8988T (cell line): ENCODE measurements around the gene LCN6.
"Not testable (repeated sequence)": the region's sequence is repeated elsewhere in the genome, so short reads cannot be mapped to it uniquely, and the experiment has no call there.

Experiments
- DNase-seq: peaks from one replicate; pipeline ENCODE4 v3.0.0; 2011

The LCN6 gene

DNA sequence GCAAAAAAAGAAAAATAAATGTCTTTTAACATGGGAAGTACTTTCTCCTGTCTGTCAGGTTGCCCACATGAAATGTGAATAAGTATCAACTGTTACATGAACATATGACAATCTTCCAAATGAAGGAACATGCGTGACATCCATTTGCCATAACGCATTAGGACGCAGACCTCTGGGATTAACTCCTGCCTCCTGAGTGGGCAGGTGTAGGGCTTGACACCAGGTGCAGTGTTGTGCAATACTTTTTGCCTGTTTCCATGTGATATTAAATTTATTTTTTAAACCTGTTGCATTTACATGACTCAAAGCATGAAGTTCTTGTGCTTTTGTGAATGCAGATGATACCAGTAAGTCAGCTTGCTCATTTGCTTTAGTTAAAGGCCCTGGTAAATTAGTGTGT, 34.1 kb upstream of the LCN6 start:
- DNase-seq, result no peak

DNA sequence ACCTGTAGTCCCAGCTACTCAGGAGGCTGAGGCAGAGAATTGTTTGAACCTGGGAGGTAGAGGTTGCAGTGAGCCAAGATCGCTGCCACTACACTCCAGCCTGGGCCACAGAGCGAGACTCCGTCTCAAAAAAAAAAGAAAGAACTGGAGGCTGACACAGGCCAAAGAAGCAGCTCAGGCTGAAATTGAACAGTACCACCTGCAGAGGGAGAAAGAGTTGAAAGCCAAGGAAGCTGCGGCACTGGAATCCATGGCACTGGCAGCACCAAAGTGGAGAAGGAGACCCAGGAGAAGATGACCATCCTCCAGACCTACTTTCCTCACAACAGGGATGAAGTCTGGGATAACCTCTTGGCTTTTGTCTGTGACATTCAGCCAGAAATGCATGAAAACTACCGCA, 31.5 kb upstream of the LCN6 start:
- no peak for DNase-seq

DNA sequence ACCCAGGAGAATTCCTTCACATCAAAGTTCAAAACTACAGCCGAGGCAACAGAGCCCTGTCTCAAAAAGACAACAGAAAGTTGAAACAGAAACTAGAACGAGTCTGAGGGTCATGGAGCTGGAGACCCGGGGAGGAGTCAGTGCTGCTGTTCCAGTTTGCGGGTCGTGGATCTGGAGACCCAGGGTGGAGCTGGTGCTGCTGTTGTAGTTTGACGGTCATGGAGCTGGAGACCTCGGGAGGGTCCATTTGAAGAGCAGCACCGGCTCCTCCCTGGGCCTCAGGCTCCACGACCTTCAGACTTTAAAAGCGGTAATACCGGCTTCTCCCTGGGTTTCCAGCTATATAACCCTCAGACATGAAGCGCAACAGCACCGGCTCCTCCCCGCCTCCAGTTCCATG, 29.0 kb upstream of the LCN6 start:
- no peak for DNase-seq

DNA sequence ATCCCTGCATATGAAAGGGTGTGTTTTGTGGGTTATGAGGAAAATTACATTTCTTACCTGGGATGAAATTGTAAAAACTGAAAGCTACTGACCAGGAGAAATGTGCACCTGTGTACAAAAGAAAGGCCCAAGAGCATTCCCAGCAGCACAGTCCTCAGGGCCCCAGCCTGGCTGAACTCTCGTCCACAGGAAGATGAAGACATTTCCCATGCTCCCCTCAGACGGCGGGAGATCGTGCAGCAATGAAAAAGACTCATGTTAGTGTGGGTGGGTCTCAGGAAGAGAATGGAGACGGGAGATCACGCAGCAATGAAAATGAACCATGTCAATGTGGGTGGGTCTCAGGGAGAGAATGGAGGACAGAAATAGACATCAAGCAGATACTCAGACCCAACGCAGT, 28.6 kb upstream of the LCN6 start:
- no peak for DNase-seq

DNA sequence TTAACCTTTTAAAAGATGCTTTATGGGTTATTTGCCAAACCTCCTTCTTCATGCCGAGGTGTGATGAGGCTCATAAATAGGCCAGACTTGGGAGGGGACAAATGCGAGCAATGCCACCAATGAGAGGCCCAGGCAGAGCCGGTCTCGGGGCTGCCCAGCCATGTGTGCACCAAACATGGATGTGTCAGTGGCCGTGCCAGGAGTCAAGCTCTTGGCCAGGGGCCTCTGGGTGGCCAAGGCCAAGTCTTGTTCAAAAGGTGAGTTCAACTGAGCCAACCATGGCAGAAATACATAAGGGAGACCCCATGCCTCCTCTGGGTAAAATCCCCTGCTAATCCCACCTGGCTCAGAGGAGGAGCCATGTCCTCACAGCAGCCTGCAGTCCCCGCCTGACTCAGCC, 26.9 kb upstream of the LCN6 start:
- no peak for DNase-seq

DNA sequence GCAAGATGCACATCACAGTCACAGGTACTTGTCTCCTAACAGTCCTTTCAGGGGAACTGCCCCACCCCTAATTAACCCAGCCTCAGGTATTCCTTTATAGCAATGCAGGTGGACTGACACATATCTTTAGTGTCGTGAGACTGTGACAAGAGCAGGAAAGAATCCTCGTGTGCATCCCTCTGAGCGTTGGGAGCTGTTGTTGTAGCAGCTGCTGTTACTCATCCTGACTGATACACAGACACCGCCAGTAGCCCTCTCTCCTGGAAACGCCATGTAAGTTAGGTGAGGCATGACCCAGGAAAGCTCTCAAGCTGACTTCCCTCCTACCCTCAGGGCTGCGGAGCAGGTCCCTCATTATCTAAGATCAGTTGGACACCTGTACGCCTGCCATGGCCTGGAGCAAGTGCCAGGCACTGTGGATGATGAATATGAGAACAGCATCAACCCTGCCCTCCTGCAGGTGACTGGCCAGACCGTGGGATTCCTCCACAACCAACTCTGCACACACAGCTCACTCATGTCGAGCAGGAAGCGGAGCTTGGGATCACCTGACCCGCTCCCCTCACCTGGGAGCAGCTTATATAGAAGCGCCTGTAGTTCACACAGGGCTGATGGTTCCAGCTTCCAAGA, 26.2 kb upstream of the LCN6 start:
- DNase-seq, result no peak

DNA sequence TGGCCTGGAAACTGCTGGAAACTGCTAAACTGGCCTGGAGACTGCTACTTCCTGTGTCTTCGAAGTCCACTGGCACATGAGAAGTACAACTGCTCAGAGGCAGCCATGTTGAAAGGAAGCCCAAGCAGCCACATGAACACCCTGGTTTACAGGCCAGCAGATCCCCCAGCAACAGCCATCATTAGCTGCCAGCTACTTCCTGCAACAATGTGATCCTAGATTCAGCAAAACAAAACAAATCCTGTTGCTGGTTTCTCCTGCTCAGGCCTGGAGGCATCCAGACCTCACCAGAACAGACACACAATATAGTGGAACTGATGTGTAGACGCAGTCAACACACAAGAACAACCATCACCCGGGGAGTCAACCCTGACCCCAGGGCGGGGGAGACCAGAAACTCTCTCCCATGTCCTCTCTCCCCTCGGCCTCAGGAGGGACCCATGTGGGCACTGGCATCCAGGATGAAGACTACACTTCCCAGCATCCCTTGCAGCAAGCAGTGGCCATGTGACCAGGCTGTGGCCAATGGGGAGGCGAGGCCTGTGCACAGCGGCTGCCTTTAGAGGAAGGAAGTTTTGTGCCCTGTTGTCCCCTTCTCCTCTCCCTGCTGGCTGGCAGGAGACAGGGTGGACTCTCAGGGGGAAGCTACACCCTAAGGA, 25.2 kb upstream of the LCN6 start:
- peak; percentile 93 for DNase-seq

DNA sequence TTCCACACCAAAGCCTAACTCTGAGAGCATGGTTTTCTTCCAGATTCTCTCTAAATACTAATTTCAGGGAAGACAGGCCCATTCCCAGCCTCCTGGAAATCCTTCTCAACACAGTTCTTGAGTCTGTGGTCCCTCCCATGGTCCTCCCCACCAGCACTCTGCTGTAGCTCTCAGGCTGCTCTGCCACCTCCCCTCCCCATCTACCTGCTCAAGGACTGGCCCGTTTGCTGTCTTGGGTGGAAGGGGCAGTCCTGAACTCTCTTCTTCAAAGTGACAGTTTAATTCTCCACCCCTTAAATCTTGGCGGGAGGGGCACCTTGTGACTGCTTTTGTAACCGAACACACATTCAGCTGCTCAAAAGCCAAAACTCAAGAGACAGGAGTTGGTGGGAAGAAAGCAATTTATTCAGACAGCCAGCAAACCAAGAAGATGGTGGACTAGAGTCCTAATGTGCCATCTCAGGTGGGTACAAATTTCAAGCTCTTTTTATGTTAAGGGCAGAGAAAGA, 23.6 kb upstream of the LCN6 start:
- no peak for DNase-seq

DNA sequence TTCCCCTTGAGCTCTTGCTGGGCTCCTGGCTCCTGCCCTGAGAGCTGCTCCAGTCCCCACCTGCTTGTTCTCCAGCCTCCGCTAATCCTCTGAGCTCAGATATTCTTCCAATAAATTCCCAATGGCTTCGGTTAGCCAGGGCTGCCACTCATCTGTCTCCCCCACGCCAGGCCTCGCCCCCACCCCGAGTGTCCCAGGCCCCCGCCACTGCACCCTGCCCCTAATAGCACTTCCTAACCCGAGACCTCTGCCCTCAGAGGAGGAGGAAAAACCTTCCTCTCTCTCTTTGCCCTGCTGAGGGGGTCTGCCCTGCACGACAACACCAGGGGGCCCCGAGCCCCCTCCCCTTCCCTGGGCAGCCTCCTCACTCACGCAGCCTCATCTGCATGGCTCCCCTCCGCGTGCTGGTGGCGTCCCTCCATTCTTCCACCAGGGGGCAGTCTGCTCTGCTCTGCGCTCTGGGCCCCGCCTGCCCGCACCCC, 21.4 kb upstream of the LCN6 start:
- DNase-seq, result peak; percentile 93

DNA sequence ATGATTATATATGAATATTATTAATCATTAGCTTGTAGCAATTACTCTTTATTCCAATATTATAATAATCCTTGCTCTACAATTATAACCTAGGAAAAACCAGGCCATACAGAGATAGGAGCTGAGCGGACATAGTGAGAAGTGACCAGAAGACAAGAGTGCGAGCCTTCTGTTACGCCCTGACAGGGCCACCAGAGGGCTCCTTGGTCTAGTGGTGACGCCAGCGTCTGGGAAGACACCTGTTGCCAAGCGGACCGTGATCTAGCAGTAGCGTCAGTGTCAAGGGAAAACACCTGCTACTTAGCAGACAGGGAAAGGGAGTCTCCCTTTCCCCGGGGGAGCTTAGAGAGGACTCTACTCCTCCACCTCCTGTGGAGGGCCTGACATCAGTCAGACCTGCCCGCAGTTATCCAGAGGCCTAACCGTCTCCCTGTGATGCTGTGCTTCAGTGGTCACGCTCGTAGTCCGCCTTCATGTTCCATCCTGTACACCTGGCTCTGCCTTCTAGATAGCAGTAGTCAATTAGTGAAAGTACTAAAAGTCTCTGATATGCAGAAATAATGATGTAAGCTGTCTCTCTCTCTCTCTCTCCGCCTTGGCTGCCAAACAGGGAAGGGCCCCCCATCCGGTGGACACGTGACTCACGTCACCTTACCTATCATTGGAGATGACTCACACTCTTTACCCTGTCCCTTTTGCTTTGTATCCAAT, 18.2 kb upstream of the LCN6 start:
- DNase-seq, result not testable (repeated sequence)

DNA sequence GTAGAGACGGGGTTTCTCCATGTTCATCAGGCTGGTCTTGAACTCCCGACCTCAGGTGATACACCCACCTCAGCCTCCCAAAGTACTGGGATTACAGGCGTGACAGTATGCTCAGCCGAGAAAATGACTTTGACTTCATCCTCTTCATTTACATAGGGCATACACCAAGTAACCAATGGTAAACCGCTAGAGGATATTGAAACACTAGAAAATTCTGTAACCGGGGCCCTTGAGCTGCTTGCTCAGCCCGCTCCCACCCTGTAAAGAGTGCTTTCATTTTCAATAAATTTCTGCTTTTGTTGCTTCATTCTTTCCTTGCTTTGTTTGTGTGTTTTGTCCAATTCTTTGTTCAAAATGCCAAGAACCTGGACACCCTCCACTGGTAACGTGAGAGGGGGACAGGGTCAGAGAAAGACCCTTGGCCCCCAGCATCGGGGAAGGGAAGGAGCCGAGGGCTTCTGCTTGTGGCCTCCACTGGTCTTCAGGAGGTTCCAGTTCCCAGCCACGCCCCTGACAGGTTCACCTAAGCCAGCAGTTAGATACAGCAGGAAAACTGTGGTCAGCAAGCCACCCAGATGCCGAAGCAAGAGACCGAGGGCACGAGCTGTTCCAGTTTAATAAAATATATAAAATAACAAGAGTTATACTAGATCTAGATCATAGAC, 17.6 kb upstream of the LCN6 start:
- not testable (repeated sequence) for DNase-seq

DNA sequence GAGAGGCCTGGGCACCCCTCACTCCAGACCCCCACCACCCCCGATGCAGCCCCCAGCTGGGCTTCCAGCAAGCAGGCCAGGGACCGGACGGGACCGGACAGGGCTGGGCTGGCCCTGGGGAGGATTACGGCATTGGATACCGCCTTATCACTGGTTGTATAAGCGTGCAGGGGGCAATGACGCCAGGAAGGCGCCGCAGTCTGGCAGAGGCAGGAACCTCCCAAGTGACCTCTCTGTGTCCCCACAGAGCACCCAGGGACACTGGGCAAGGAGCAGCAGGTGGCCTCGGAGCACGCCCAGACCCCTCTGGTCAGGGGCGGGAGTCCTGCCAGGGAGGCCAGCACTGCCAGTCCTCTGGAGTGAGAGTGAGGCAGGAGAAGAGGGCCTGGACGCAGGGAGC, 16.7 kb upstream of the LCN6 start:
- no peak for DNase-seq

DNA sequence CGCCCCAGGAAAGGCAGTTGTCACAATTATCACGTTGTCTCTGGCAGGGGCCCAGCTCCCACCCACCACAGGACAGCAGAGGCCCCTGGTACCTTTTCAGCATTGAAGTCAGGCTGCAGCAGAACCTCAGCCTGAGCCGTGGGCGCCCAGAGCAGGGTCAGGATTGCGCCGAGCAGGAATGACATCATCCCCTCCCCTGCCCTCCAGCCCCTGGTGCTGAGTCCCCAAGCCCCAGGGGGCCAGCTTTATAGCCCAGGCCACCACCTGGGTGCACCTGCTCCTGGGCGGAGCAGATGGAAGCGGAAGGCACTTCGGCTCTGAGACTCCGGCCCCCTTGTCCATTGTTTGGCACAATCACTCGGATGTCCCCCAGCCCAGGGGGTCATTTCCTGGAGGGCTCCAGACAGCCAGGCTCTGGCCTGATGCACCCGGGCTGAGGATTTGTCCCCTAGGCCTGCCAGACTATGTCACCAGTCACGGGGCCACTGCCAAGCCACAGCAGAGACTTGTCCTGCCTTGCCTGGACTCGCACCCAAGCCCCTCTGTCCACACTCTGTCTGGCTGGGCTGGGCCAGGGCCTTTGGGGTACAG, 16.1 kb upstream of the LCN6 start, which contains the start of gene LCN15:
Gene LCN15, minus strand, starts transcription at position 218 of the 591 bp plus-strand sequence. Its CDS starts 30 bp downstream, at position 188.
- no peak for DNase-seq

DNA sequence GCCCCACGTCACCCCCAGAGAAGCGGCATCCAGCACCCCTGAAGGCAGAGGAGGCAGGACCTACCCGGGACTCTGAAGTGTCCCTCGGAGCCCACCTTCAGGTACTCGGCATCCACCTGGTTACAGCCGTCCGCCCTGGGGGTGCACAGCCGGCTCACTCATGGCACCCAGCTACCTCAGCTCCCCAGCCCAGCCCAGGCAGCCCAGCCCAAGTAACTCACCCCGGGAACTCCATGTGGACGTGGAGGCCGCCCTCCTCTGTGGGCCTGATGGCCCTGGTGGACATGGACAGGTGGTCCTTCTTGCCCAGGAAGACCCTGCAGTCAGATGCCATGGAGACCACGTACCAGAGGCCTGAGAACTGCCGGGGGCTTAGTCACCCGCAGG, 15.3 kb upstream of the LCN6 start:
- DNase-seq, result no peak

DNA sequence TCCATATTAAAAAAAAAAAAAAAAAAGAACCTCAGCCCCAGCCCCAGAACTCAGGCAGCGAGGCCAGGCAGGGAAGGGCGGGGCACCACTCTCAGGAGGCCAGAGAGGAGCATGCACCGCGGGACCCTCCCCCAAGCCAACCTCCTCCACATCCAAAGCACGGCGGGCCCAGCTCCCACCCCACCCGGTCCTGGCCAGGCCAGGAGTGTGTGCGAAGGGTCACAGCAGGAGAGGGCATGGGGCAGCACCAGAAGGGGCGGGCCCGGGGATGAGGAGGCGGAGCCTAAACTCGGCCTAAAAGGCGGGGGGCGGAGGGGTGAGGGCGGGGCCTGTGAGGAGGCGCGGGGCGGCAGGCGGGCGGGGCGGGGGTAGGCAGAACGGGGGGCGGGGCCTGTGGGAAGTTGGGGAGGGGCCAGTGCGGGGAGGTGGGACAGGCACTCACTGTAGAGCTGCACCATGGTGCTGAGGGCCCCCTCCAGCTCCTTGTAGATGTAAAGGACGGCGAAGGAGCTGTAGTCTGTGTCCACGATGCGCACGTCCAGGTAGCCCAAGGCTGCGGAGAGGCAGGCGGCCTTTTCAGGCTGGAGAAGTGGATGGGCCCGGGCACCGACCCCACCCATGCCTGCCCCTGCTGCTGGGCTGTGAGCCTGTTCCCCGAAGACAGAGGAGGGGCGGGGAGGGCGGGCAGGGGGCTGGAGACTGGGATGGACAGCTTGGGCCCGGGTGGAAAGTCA, 14.8 kb upstream of the LCN6 start:
- no peak for DNase-seq

DNA sequence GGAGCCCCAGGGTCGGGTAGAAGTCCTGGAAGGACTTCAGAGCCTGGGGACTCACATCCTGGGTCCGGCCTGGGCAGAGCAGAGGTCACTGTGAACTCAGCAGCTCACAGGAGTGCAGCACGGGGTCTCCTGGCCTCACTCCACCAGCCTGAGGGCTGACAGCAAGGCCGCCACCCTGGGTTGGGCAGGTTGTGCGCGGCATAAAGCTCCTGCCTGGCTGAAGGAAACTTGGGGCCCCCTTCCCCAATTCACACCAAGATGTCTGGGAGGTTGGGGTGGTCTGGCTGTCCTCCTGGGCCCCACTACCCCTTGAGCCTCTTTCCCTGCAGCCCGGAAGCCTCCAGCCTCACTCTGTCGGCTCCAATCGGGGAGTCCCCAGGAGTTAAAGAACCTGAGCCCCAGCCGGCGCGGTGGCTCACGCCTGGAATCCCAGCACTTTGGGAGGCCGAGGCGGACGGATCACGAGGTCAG, 13.9 kb upstream of the LCN6 start:
- DNase-seq, result no peak

DNA sequence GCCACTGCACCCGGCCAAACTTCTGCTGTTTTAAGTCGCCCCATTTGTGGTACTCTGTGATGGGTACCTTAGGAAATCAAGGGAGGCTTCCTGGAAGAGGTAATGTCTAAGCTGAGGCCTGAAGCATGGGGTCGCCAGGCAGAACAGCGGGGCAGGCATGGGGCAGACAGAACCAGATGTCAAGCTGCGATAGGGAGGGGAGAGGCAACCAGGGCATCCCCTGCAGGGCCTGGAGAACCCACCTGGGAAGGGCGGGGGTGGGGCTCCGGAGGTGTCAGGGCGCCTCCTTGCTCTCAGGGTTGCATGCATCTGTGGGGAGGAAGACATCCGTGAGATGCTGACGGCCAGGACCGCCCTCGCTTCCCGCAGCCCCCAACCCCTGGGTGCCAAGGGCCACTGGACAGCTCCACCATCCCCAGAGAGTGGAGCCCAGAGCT, 13.2 kb upstream of the LCN6 start:
- no peak for DNase-seq

DNA sequence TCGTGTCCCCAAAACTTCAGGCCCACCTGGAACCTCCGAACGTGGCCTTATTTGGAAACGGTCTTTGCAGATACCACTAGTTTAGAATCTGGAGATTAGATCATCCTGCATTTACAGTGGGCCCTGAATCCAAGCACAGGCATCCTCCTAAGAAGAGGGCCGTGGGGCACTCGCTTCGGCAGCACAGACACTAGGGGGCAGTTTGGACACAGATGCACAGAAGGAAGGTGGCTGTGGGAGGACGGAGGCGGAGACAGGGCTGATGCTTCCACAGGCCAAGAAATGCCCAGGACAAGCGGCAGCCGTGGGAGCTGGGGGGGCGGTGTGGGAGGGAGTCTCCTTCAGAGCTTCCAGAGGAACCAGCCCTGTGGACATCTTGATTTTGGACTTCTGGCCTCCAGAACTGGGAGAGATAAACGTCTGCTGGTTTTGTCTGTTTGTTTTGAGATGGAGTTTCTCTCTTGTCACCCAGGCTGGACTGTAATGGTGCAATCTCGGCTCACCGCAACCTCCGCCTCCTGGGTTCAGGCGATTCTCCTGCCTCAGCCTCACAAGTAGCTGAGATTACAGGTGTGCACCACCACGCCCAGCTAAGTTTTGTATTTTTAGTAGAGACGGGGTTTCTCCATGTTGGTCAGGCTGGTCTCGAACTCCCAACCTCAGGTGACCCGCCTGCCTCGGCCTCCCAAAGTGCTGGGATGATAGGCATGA, 12.7 kb upstream of the LCN6 start:
- not testable (repeated sequence) for DNase-seq

DNA sequence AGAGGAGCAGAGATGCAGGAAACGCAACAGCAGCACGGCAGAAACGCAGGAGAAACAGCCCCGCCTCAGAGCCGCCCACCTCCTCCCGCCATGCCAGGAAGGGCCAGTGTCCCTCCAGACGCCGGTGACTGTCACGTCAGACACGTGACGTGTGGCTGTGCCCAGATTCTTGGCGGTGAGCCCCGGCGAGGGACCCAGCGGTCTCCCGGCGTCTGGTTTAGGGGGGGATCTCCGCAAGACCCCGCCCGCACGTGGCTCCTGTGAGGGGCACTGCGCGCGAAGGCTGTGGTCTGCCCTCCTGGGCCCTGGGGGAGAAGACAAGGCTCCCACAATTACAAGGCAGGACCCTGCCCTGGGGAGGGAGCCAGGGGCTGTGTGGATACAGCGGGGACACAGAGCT, 12.1 kb upstream of the LCN6 start:
- DNase-seq, result no peak

DNA sequence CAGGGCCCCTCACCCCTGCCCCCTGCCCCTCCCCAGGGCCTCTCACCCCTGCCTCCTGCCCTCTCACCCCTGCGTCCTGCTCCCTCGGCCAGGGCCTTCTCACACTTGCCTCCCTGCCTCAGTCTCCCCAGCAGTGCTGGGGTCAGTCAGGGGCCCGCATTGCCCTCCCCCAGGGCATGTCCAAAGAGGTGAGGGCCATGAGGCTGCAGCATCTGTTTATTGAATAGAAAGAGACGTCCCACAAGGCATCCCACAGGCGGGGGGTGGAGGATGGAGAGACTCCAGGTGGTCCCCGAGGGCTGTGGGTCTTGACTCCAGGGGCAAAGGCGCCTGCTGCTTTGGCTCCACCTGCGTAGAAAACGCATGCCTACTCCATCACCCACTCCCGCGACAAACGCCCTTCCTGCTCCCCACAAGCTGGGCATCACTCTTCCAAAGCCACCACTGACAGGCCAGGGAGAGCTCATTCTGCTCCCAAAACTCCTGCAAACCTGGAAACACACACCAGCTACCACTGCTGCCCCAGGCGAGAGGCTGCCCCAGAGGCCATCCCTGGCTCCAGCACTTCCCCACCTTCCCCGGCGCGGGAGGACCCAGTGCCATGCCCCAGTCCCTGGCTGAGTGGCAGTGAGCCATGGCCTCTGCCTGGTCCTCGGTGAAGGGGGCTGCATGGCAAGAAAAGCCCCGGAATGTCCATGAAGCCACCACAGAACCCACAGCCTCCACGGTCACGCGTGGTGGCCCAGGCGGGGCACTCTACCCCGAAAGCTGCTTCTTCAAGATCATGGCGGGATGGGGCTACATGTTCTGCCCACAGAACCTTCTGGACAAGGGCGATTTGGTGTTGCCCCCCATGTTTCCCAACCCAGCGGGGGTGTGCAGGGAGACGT, 11.4 kb upstream of the LCN6 start:
- DNase-seq, result no peak
